ENCODE results near the gene GRK5.

Gene GRK5

DNA sequence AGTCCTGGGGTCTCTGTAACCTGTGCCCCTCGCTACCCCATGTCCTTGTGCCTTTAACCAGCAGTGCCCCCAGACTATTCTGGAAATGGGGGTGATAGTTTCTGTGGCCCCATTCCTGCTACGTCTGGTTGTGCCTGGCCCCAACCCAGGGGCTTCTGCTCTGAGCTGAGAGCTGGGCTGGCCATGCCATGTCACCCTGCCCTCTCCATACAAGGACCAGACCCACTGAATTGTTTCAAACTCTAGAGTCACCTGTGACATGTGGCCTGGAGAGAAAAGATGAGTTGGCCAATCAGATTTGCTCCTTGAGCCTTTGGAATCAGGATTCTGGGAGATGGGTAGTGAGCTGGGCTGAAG, 108.6 kb downstream of the GRK5 start:
- H3K9ac ChIP-seq (ENCODE audit: low read length): no peak overlapping the region
- no peaks in the 10 kb centered on the region for H3K36me3 ChIP-seq (ENCODE audit: control insufficient read depth, low read depth, low read length)
- H3K9me3 ChIP-seq (ENCODE audit: control insufficient read depth, low read depth, low read length): no peaks in the 10 kb centered on the region
- peaks cover 30% of the 10 kb centered on the region for H3K4me1 ChIP-seq (ENCODE audit: control insufficient read depth, low read depth, low read length)
- no peaks in the 10 kb centered on the region for H3K27me3 ChIP-seq (ENCODE audit: control insufficient read depth, insufficient read depth, low read length)
- H3K27ac ChIP-seq (ENCODE audit: low read length): no peak overlapping the region
- no peak overlapping the region for H3K4me3 ChIP-seq (ENCODE audit: low read length)

- no peaks in the 10 kb centered on the region for H3K9me3 ChIP-seq (ENCODE audit: control insufficient read depth, low read depth, low read length)
- peaks cover 30% of the 10 kb centered on the region for H3K4me1 ChIP-seq (ENCODE audit: control insufficient read depth, low read depth, low read length)
- H3K27me3 ChIP-seq (ENCODE audit: control insufficient read depth, insufficient read depth, low read length): no peaks in the 10 kb centered on the region
- H3K36me3 ChIP-seq (ENCODE audit: control insufficient read depth, low read depth, low read length): no peaks in the 10 kb centered on the region
- H3K27ac ChIP-seq (ENCODE audit: low read length): no peak overlapping the region
- H3K9ac ChIP-seq (ENCODE audit: low read length): no peak overlapping the region
- no peak overlapping the region for H3K4me3 ChIP-seq (ENCODE audit: low read length)
These were observed 109.3 kb downstream of the GRK5 start for GRCh38 chr10:119316729-119317097.

DNA sequence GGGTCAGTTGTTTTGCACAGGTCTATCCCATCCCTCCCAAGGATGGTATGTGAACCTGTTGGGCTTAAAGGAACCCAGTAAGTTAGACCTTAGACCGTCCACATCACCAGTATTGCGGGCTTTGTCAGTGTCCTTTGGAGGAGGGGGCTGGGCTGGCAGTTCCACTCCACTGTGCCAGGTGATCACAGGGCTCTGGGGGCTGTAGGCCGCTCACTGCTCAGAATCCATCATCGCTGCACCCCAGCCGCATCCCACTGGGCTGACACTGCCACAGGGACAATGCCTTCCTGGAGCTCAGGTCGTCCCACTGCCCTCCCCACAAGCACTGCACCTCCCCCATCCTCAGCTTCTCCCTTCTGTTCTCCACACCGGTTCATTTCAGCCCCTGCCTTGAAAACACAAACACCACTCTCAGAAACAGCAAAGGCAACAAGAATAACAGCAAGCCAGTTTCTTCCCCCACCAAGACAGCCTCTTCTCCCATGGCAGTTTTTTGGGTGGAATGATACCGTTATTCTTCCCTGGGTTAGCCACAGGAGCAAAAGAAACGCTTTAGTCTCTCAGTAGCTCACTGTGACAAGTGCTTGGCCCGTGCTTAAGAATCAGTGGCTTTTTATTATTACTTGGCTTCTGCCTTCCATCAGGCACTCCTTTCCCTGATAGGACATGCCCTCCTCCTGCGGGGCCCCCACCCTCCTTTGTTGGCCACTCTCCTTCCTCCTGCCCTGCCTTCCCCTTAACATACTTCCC, 111.2 kb downstream of the GRK5 start:
- H3K4me3 ChIP-seq (ENCODE audit: low read length): no peak overlapping the region
- H3K4me1 ChIP-seq (ENCODE audit: control insufficient read depth, low read depth, low read length): peaks cover 30% of the 10 kb centered on the region
- no peak overlapping the region for H3K9ac ChIP-seq (ENCODE audit: low read length)
- no peak overlapping the region for H3K27ac ChIP-seq (ENCODE audit: low read length)
- no peaks in the 10 kb centered on the region for H3K36me3 ChIP-seq (ENCODE audit: control insufficient read depth, low read depth, low read length)
- H3K27me3 ChIP-seq (ENCODE audit: control insufficient read depth, insufficient read depth, low read length): no peaks in the 10 kb centered on the region
- no peaks in the 10 kb centered on the region for H3K9me3 ChIP-seq (ENCODE audit: control insufficient read depth, low read depth, low read length)

GRCh38 chr10:119319161-119319919, 112.0 kb downstream of the GRK5 start:
- H3K4me3 ChIP-seq (ENCODE audit: low read length): no peak overlapping the region
- H3K27me3 ChIP-seq (ENCODE audit: control insufficient read depth, insufficient read depth, low read length): no peaks in the 10 kb centered on the region
- H3K36me3 ChIP-seq (ENCODE audit: control insufficient read depth, low read depth, low read length): no peaks in the 10 kb centered on the region
- no peak overlapping the region for H3K9ac ChIP-seq (ENCODE audit: low read length)
- no peaks in the 10 kb centered on the region for H3K9me3 ChIP-seq (ENCODE audit: control insufficient read depth, low read depth, low read length)
- no peak overlapping the region for H3K27ac ChIP-seq (ENCODE audit: low read length)
- peaks cover 30% of the 10 kb centered on the region for H3K4me1 ChIP-seq (ENCODE audit: control insufficient read depth, low read depth, low read length)

DNA sequence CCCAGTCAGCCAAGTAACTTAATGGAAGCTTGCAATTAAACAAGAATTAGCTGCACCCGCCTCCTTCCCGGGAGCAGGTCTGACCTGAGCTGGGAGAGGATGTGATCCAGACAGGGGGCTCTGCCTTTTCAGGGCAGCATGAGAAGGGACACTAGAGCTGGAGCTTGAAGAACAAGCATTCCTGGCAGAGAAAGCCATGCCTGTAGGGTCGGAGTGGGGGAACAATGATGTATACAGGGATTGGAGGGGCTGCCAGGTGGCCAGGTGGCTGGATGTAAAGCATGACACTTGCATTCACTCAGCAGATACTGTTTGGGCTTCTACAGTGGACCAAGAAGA, 112.5 kb downstream of the GRK5 start:
- Histone ChIP-seq H3K27me3 (ENCODE audit: control insufficient read depth, insufficient read depth, low read length) (no peaks in the 10 kb centered on the region), H3K4me1 (ENCODE audit: control insufficient read depth, low read depth, low read length) (peaks cover 30% of the 10 kb centered on the region), H3K4me3 (ENCODE audit: low read length) (no peak overlapping the region), H3K9me3 (ENCODE audit: control insufficient read depth, low read depth, low read length) (no peaks in the 10 kb centered on the region), H3K9ac (ENCODE audit: low read length) (no peak overlapping the region), H3K36me3 (ENCODE audit: control insufficient read depth, low read depth, low read length) (no peaks in the 10 kb centered on the region), H3K27ac (ENCODE audit: low read length) (no peak overlapping the region)

DNA sequence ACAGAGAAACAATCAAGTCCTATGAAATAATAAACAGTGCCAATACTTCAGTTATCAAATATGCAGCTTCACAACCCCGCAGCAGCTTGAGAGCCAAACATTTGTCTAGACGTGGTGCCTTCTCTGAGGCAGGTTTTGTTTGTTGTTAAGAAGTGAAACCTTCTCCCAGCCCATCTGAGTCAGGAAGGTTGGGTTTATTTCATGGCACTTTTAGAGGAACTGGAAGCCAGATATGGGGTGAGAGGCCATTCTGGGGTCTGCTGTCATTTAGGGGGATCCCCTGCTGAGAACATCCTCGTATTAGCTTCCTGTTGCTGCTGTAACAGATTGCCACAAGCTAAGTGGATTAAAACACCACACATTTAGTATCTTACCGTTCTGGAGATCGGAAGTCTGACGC, 113.6 kb downstream of the GRK5 start:
- Histone ChIP-seq H3K9me3 (ENCODE audit: control insufficient read depth, low read depth, low read length) (no peaks in the 10 kb centered on the region), H3K9ac (ENCODE audit: low read length) (no peak overlapping the region), H3K4me1 (ENCODE audit: control insufficient read depth, low read depth, low read length) (peaks cover 21% of the 10 kb centered on the region), H3K36me3 (ENCODE audit: control insufficient read depth, low read depth, low read length) (no peaks in the 10 kb centered on the region), H3K4me3 (ENCODE audit: low read length) (no peak overlapping the region), H3K27ac (ENCODE audit: low read length) (no peak overlapping the region), H3K27me3 (ENCODE audit: control insufficient read depth, insufficient read depth, low read length) (no peaks in the 10 kb centered on the region)

GRCh38 chr10:119323085-119324016, 116.0 kb downstream of the GRK5 start:
- Histone ChIP-seq H3K4me1 (ENCODE audit: control insufficient read depth, low read depth, low read length) (peaks cover 5% of the 10 kb centered on the region), H3K9me3 (ENCODE audit: control insufficient read depth, low read depth, low read length) (no peaks in the 10 kb centered on the region), H3K36me3 (ENCODE audit: control insufficient read depth, low read depth, low read length) (no peaks in the 10 kb centered on the region), H3K9ac (ENCODE audit: low read length) (no peak overlapping the region), H3K27me3 (ENCODE audit: control insufficient read depth, insufficient read depth, low read length) (no peaks in the 10 kb centered on the region), H3K4me3 (ENCODE audit: low read length) (no peak overlapping the region), H3K27ac (ENCODE audit: low read length) (no peak overlapping the region)

DNA sequence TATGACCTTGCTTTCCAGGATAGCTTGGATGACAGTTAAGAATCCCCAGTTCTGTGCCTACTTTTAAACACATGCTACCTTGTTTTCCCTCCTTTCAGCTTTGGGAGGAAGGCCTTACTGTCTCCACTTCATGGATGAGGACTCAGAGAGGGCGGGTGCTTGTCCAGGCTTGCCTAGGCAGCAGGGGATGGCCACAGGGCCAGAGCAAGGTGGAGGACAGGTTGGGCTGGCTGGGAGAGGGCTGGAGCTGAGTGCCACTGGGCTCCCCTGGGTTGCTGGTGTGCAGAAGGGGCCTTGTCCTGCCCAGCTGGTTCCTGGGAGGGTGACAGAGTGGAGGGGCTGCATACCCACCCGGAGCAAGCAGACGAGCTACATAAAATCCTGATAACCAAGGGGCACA, 117.8 kb downstream of the GRK5 start:
- Histone ChIP-seq H3K9ac (ENCODE audit: low read length) (no peak overlapping the region), H3K4me1 (ENCODE audit: control insufficient read depth, low read depth, low read length) (no peaks in the 10 kb centered on the region), H3K4me3 (ENCODE audit: low read length) (no peak overlapping the region), H3K27ac (ENCODE audit: low read length) (no peak overlapping the region), H3K27me3 (ENCODE audit: control insufficient read depth, insufficient read depth, low read length) (no peaks in the 10 kb centered on the region), H3K36me3 (ENCODE audit: control insufficient read depth, low read depth, low read length) (no peaks in the 10 kb centered on the region), H3K9me3 (ENCODE audit: control insufficient read depth, low read depth, low read length) (no peaks in the 10 kb centered on the region)

DNA sequence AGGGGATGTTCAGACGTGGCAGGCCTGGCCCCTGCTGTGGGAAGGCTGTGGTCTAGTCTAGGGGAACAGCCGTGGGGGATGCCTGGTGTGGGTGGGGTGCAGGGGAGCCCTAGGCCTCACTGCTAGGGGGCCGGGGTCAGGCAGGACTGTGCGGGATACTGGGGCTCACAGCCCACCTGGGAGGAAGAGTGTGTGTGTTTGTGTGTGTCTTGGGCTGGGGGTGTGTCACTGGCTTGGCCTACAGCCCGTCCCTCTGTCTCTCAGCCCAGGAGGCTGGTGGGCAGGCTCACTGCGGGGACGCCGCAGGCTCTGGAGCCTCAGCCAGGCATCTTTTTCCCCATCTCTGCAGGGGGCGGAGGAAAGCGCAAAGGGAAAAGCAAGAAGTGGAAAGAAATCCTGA, 118.8 kb downstream of the GRK5 start:
- Histone ChIP-seq H3K9me3 (ENCODE audit: control insufficient read depth, low read depth, low read length) (no peaks in the 10 kb centered on the region), H3K27me3 (ENCODE audit: control insufficient read depth, insufficient read depth, low read length) (no peaks in the 10 kb centered on the region), H3K4me1 (ENCODE audit: control insufficient read depth, low read depth, low read length) (no peaks in the 10 kb centered on the region), H3K4me3 (ENCODE audit: low read length) (no peak overlapping the region), H3K27ac (ENCODE audit: low read length) (no peak overlapping the region), H3K9ac (ENCODE audit: low read length) (no peak overlapping the region), H3K36me3 (ENCODE audit: control insufficient read depth, low read depth, low read length) (no peaks in the 10 kb centered on the region)

DNA sequence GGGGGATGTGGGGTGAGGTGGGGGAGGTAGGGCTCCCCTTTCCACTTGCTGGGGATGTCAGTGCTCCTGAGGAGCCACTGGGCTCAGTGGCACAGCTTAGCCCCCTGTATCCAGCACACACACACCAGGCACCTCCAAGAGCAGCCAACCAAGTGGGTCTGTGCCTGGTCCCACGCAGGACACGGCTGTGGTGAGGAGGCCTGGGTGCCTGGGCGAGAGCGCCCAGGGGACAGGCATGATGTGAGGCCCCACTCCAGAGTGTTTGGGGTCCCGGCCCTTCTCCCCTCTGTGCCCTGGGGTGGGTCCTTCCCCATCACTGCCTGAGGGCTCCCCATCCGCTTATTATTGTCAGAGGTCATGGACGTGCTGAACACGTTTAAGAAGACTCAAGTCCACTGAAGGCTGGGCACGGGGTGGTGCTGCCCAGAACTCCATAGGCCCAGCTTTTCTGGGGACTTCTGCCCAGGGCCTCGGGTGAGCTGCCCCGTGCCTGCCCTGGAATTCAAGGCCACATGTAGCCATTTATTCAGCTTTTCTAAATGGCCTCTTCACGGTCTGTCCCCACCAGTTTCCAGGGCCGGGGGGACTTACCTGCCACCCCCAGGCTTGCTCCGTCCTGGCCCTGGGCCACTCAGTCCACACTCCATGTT, 119.8 kb downstream of the GRK5 start:
- no peaks in the 10 kb centered on the region for H3K9me3 ChIP-seq (ENCODE audit: control insufficient read depth, low read depth, low read length)
- no peaks in the 10 kb centered on the region for H3K27me3 ChIP-seq (ENCODE audit: control insufficient read depth, insufficient read depth, low read length)
- H3K36me3 ChIP-seq (ENCODE audit: control insufficient read depth, low read depth, low read length): no peaks in the 10 kb centered on the region
- no peak overlapping the region for H3K4me3 ChIP-seq (ENCODE audit: low read length)
- H3K4me1 ChIP-seq (ENCODE audit: control insufficient read depth, low read depth, low read length): no peaks in the 10 kb centered on the region
- no peak overlapping the region for H3K9ac ChIP-seq (ENCODE audit: low read length)
- H3K27ac ChIP-seq (ENCODE audit: low read length): no peak overlapping the region

- no peak overlapping the region for H3K4me3 ChIP-seq (ENCODE audit: low read length)
- H3K27me3 ChIP-seq (ENCODE audit: control insufficient read depth, insufficient read depth, low read length): no peaks in the 10 kb centered on the region
- no peak overlapping the region for H3K9ac ChIP-seq (ENCODE audit: low read length)
- H3K27ac ChIP-seq (ENCODE audit: low read length): no peak overlapping the region
- H3K9me3 ChIP-seq (ENCODE audit: control insufficient read depth, low read depth, low read length): no peaks in the 10 kb centered on the region
- H3K4me1 ChIP-seq (ENCODE audit: control insufficient read depth, low read depth, low read length): peaks cover 3% of the 10 kb centered on the region
- no peaks in the 10 kb centered on the region for H3K36me3 ChIP-seq (ENCODE audit: control insufficient read depth, low read depth, low read length)
These were observed 120.9 kb downstream of the GRK5 start for GRCh38 chr10:119328223-119328622.
